C1 segment of cervical spinal cord (tissue), 14 donors: ENCODE measurements around the gene CA14.
"Not testable (repeated sequence)": the region's sequence is repeated elsewhere in the genome, so short reads cannot be mapped to it uniquely, and the experiment has no call there.

Experiments
- DNase-seq, 14 donors: peaks; one replicate each; lab custom pipeline; 2025; lab: John Stamatoyannopoulos, UW

The CA14 gene

DNA sequence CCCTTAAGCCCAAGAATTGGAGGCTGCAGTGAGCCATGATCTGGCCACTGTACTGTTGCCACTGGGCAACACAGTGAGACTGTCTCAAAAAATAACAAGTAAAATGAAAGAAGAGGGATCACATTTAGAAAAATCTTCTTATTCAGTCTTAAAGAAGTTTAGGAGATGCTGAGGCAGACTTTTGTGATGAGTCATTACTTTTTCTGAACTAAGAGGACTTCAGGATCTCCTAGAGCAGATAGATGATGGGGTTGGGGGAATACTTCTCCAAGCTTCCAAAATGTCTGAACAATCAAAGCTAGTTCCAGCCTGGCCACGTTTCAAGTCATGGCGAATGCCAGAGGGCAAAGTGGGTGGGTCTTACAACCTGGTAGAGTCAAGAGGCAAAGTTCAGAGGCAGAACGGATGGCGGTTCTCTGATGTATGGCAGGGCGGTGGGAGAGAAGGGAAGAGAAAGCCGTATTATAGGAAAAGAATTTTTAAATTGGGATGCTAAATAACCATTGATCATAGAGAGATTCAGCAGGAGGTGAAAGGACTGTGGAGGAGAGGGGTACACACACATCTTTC is 22.6 kb downstream of the CA14 start:
- DNase-seq, result no peak

DNA sequence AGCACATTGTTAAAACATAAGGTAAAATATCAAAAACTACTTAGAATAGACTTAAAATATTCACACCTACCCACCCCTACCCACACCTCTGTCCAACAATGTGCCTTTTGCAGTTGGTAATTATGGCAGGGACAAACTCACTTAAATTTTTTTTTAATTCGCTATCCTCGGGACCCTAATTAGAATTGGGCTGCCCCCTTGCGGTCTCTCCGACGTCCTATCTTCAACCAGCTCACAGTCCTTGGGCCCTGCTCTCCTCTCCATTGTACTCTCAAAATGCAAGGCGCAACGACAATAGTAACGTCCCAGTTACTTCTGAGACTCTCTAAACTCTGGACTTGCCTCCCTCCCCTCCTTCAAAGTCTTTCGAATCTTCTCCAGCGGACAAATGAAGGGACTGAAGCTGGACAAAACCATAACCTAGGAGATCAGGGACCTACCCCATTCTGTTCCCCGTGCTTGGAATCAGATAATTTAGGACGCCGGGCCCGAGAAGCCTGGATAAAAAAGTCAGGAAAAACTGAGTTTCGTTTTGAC is 23.7 kb downstream of the CA14 start:
- peak in 12 of 14 donors; percentile 39 to 76 (median 57) for DNase-seq

DNA sequence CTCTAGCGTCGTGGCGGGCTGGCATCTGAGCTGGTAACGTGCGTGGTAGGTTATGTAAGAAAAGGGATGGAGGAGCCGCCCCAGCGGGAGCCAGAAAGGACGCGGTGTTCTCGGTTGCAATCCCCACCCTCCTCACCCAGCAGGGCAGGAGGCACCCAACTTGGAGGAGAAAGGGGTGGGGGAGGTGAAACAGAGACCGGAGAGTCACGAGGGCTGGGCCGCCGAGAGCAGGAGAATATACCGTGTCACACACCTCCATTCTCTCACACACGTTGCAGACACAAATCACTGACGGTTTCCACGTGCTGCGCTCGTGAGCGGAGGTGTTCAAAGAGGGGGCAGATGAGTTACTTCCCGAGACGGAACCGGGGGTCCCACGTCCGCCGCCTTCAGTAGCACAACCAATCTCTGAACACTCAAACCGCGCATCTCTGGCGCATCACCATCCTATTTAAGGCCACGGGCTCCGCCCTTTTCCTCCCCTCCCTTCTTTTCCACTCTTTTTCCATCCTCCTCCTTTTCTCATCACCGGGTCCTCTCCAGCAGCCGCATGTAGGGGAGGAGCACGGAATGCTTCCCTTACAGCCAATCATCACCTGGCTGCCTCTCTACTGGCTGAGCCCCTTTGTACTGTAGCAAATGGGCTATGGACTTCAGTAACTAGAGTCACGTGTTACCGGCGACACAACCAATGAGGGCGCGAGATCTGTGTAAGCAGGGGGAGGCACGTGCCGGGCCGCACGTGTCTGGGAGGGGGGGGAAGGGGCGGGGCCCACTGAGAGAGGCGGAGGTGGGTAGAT is 24.4 kb downstream of the CA14 start, which contains the start of gene CIART:
TSS of gene CIART (plus strand) at position 797 of the 800 bp plus-strand sequence. CDS start 714 bp downstream, outside the sequence.
- peak in 13 of 14 donors; percentile 71 to 98 (median 88) for DNase-seq

DNA sequence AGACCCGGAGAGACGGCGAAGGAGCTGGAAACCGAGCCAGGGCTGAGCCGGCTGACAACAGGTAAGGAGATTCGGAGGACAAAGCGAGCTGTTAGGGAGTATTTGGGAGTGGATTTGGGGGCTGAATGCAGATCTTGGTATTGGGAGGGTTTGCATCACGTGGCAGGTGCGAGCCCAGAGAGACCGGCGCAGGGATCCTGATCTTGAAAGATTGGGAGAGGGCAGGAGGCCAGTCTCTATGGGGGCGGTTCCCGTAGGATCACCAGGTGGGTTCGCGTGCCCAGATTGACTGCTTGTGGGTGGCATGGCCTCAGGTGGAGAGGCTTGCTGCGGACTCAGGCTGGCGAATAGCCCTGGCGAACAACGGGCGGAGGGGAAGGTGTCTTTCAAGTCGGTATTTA is 25.0 kb downstream of the CA14 start:
- peak in 1 of 14 donors; percentile 64 for DNase-seq

DNA sequence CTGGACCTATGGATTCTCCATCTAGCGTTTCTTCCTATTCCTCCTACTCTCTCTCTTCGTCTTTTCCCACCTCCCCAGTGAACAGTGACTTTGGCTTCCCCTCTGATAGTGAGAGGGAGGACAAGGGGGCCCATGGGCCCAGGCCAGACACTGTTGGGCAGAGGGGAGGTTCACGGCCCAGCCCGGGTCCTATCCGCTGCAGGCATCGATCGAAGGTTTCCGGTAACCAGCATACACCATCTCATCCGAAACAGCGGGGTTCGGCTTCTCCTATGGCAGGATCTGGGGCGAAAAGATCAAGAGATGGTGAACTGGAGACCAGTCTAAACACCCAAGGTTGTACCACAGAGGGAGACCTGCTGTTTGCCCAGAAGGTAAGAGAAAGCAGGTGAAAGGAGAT is 25.7 kb downstream of the CA14 start:
- DNase-seq, result no peak

DNA sequence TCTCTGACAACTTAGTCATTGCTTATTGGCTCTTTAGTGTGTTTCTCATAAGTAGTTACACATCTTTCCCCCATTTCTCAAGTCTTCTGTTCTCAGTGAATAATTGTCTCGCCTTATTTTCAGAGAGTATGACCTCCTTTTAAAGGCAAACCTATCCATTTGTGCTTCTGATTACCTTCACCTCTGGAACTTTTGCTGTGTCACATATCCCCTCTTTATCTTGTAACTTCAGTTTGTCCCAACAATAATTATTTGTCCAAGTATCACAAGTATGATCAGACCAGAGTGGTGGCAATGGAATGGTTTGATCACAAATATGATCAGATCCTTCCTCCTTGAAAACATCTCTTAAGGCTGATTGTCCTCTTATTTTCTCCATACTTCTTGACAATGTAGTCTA is 30.8 kb downstream of the CA14 start:
- DNase-seq, result no peak

DNA sequence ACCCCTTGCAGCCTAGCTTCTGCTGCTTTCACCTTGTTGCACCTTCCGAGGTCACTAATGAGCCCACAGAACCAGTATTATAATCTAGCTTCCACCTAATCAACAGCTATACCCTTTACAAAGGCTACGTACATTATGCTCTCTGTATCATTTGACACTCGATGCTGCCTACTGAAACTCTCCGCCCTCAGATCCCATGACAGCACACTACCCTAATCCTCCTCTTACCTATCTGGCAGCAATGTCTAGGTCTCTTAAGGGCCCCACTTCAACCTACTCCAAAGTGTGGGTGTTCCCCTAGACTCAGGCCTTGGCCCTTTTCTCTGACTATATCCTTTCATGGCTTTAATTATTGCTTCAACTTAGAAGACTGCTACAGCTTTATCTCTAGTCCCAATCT is 31.2 kb downstream of the CA14 start:
- no peak for DNase-seq

DNA sequence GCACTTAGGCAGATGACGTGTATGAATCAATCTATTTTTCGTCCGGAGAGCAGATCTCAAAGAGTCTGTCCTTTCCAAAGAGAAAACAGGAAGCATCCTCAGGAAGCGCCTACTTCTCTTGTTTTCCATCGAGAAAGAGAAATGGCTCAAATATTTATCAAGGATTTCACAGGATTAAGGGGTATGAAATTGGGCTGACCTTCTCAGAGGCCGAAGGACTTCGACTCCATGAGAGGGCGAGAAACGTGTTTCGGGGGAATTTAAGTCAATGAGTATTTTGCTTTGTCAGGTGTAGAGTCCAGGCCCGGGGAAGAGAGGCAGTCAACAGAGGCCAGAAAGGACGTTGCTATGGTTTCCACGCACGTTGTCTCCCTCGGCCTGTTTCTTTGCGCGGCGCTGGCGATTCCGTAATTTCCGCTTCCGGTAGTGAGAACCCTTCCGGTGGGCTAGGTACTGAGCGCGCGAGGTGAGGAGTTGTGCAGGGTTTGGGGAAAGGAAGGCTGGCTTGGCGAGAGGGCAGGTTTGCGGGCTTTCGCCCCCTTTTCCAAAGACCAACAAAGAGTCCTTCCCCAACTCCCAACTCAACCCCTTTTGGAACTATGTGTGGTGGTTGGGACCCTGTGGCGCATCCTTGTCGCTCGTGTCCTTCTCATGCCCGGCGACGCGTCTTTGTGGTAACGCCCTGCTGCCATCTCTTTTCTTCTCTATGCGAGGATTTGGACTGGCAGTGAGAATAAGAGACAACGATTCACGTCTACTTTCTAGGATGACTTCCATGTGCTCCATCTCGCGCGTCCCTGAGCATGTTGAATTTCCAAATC is 36.1 kb downstream of the CA14 start, which contains the start of gene MRPS21:
TSS of gene MRPS21 (plus strand) at position 429 of the 821 bp plus-strand sequence. CDS start 506 bp downstream, outside the sequence.
- DNase-seq, result peak; percentile 18 to 92 (median 84)

DNA sequence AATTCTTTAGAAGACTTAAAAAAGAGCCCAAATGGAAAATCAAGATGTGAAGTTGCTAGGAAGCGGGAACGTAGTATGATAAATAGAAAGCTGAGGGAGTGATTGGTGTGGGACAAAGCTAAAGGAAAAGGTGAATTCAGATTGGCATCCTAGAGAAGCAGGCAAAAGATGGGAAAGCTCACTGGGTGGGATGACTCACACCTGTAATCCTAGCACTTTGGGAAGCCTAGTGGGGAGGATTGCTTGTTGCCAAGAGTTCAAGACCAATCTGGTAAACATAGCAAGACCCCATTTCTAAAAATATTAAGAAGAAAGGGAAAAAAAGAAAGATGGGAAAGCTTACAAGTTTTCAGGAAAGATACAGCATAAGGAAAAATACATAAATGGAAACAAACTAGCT is 37.9 kb downstream of the CA14 start:
- no peak for DNase-seq

DNA sequence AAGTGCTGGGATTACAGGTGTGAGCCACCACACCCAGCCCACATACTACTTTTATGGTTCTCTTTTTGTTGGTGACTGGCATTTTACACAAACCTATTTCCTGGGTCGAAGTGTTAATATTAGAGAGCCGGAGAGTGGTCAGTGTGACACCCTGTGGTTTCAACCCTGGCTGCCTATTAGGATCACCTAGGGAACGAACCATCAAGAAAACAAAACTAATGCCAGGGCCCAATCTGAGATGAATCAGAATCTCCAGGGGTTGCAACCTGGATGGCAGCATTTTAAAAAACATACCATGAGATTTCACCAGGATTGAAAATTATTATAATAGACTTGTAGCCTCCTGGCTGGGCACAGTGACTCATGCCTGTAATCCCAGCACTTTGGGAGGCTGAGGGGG is 42.1 kb downstream of the CA14 start:
- DNase-seq, result no peak

DNA sequence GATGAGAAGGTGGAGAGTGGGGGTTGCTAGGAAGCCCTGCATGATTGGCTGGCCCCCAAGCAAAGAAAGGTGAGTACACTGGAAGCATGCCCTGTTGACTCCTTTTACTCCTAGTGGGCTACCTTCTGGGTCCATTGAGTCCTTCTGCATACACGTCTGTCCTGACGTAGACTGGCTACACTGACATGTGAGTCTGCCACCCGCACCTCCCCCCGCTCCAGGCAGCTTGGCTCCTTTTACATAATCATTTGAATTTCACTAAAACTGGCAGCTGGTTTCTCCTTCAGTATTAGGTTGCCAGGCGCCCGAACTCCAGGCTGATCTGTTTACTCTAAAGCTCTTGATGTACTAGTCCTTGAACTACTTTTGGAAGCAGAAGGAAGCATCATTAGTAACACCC is 44.8 kb downstream of the CA14 start:
- DNase-seq, result peak in 10 of 14 donors; percentile 1 to 48 (median 24)

DNA sequence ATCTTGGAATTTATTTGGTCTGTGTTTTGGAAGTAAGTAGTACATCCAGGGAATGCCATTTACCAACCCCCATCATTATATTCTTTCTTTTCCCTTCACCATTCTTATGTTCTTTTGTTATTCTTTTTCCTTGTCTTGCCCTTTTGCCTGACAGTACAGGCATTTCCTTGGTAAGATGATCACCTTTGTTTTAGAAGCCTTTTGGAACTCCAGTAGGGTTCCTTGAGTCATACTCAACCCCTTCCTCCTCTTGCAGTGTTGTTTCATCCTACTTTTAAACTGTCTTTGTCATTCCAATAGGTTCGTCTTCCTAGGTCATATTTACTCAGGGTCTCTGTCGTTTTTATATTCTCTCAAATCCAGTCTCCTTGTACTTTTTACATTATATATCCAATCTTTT is 45.3 kb downstream of the CA14 start:
- DNase-seq, result no peak

DNA sequence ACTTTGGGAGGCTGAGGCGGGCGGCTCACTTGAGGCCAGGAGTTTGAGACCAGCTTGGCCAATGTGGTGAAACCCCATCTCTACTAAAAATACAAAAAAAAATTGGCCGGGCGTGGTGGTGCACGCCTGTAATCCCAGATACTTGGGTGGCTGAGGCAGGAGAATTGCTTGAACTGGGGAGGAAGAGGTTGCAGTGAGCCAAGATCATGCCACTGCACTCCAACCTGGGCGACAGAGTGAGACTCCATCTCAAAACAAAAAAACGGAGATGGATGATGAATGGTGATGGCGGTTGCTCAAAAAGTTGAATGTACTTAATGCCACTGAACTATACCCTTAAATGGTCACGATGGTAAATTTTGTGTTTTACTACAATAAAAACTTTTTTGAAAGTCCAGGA is 51.0 kb downstream of the CA14 start:
- not testable (repeated sequence) for DNase-seq

DNA sequence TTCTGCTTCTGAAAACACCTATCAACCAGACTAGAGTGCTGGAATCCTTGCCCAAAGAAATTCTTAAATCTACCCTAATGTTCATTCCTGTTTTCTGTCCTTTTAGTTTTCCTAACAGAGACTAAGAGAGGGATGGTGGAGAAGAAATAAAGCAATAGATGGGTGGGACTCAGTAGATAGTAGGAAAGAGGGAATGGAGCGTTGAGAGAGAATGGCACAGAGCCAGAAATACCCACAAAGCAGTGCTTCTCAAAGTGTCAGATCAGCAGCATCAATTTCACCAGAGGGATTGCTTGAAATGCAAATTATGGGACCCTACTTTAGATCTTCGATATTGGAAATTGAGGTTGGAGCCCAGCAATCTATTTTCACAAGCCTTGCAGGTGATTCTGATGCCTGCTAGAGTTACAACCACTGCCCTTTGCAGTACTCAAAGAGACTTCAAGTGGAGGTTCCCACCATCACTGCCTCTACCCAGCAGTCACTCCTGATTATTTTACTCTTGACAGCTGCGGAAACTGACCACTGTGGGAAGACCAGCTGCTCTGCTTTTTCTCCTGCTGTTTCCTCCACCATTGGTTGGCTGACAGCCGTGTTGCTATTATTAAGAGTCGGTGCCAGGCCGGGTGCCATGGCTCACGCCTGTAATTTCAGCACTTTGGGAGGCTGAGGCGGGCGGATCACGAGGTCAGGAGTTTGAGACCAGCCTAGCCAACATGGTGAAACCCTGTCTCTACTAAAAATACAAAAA is 52.4 kb downstream of the CA14 start:
- no peak for DNase-seq

DNA sequence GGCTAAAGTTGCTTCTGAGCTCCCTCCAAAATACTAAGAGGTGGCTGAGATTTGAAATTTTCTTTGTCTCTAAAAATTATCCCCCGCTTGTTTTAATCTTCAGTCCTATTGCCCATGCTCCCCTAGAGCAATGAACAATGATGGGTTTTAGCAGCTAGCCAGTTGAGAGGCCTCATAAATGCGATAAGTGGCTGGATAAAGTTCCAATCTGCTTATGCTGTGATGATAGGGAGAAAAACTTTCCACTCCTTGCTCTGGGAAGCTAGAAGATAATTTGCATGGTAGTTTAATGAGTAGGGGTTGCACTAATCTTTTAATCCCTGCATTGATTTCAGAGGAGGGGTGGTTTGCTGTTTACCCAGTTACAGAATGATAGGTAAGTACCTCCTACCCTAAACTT is 54.2 kb downstream of the CA14 start:
- no peak for DNase-seq
